Spinal cord (tissue), 10 donors: ENCODE data around the gene TCN1. TPM values are rescaled to one million over a fixed set of nuclear protein-coding genes. Genes with fewer than 3 reads are reported as not detected.

ENCODE experiments used
- DNase-seq, 6 donors: peaks; one replicate each; pipeline versions ENCODE4 v3.0.0 to v3.0.0-alpha.2; 2013 to 2015; ENCODE audit warnings: low spot score in 6 of 6, low read depth in 4 of 6
- H3K27ac ChIP-seq: one replicate; pipeline ENCODE4 v1.5.1; 2013; ENCODE audit warnings: low read depth, low read length, control low read depth
- H3K27me3 ChIP-seq: one replicate; pipeline ENCODE4 v1.6.1; 2013; ENCODE audit warnings: low read length; ENCODE audit not compliant: control insufficient read depth, insufficient read depth
- H3K36me3 ChIP-seq: one replicate; pipeline ENCODE4 v1.6.1; 2013; ENCODE audit warnings: low read length; ENCODE audit not compliant: control insufficient read depth, insufficient read depth
- H3K4me1 ChIP-seq: one replicate; pipeline ENCODE4 v1.6.1; 2013; ENCODE audit warnings: low read length; ENCODE audit not compliant: control insufficient read depth, insufficient read depth
- H3K4me3 ChIP-seq: one replicate; pipeline ENCODE4 v1.5.1; 2013; ENCODE audit warnings: low read depth, low read length, control low read depth
- H3K9me3 ChIP-seq: one replicate; pipeline ENCODE4 v1.6.1; 2013; ENCODE audit warnings: low read length; ENCODE audit not compliant: control insufficient read depth, insufficient read depth
- WGBS: methylation state at CpG from one replicate; pipeline ENCODE4 v1.1.5; 2013; ENCODE audit warnings: missing lambda C conversion rate; ENCODE audit not compliant: insufficient coverage; 5-methylcytosine and 5-hydroxymethylcytosine counted together
- polyA plus RNA-seq, 2 donors: library from polyadenylated mRNA; unstranded; fragments of 120-200 nt; gene quantifications; one replicate each; pipeline ENCODE4 v1.2.1, GENCODE V29; 2013; ENCODE audit not compliant: insufficient read length in 2 of 2
- total RNA-seq, 2 donors: library from RNA; depleted of rRNA in 1 of 2; stranded (reverse); fragments of 120-200 nt in 1 of 2; fragments of >200 nt in 1 of 2; gene quantifications; one replicate each; pipeline versions ENCODE4 v1.2.3 to v1.2.4, GENCODE V29; 2013 to 2014
- donor health status: healthy.

TCN1 gene
- total and polyA plus RNA-seq, 4 donors, result 7.0 TPM; not detected in 3

GRCh38 chr11:59883597-59883996, 17.3 kb upstream of the TCN1 start:
- Histone ChIP-seq H3K27ac (no peak overlapping the region), H3K9me3 (peaks cover 7% of the 10 kb centered on the region), H3K36me3 (no peaks in the 10 kb centered on the region), H3K4me1 (no peaks in the 10 kb centered on the region), H3K27me3 (no peaks in the 10 kb centered on the region), H3K4me3 (no peak overlapping the region)
- WGBS, result no CpG with 5 or more reads among the region's 1 CpG
- DNase-seq, result no peak

GRCh38 chr11:59879567-59879966, 13.3 kb upstream of the TCN1 start:
- no peaks in the 10 kb centered on the region for H3K36me3 ChIP-seq
- no peak overlapping the region for H3K27ac ChIP-seq
- no peaks in the 10 kb centered on the region for H3K9me3 ChIP-seq
- no peak for DNase-seq
- no peaks in the 10 kb centered on the region for H3K4me1 ChIP-seq
- H3K4me3 ChIP-seq, result no peak overlapping the region
- no peaks in the 10 kb centered on the region for H3K27me3 ChIP-seq
- WGBS, result no CpG with 5 or more reads among the region's 1 CpG

GRCh38 chr11:59878575-59878974, 12.3 kb upstream of the TCN1 start, which contains the start of gene OOSP3:
TSS of gene OOSP3 (plus strand) at chr11:59878782. CDS start at chr11:59878809, 27 bp downstream.
- no peak for DNase-seq
- WGBS, result 65% methylated on average over 4 of the region's 5 CpGs
- H3K9me3 ChIP-seq, result no peaks in the 10 kb centered on the region
- H3K36me3 ChIP-seq, result no peaks in the 10 kb centered on the region
- no peak within 1 kb of the TSS for H3K4me3 ChIP-seq
- no peaks in the 10 kb centered on the region for H3K27me3 ChIP-seq
- no peaks in the 10 kb centered on the region for H3K4me1 ChIP-seq
- H3K27ac ChIP-seq, result no peak within 1 kb of the TSS

- DNase-seq, result no peak
Observed at GRCh38 chr11:59877784-59878183, 11.5 kb upstream of the TCN1 start.

GRCh38 chr11:59877325-59877724, 11.0 kb upstream of the TCN1 start:
- Histone ChIP-seq H3K9me3 (no peaks in the 10 kb centered on the region), H3K4me1 (no peaks in the 10 kb centered on the region), H3K27ac (no peak overlapping the region), H3K27me3 (no peaks in the 10 kb centered on the region), H3K4me3 (no peak overlapping the region), H3K36me3 (no peaks in the 10 kb centered on the region)
- no peak for DNase-seq

More at GRCh38 chr11:59877784-59878183, 11.5 kb upstream of the TCN1 start:
- Histone ChIP-seq H3K27me3 (no peaks in the 10 kb centered on the region), H3K27ac (no peak overlapping the region), H3K4me1 (no peaks in the 10 kb centered on the region), H3K36me3 (no peaks in the 10 kb centered on the region), H3K9me3 (no peaks in the 10 kb centered on the region), H3K4me3 (no peak overlapping the region)

- H3K27ac ChIP-seq, result no peak overlapping the region
- no CpG with 5 or more reads among the region's 9 CpGs for WGBS
- no peak for DNase-seq
- H3K4me3 ChIP-seq, result no peak overlapping the region
- H3K4me1 ChIP-seq, result no peaks in the 10 kb centered on the region
- peaks cover 1% of the 10 kb centered on the region for H3K9me3 ChIP-seq
- H3K27me3 ChIP-seq, result no peaks in the 10 kb centered on the region
- no peaks in the 10 kb centered on the region for H3K36me3 ChIP-seq
Observed at GRCh38 chr11:59875856-59876519, 9.7 kb upstream of the TCN1 start.

GRCh38 chr11:59872076-59872475, 5.8 kb upstream of the TCN1 start:
- H3K4me3 ChIP-seq, result no peak overlapping the region
- DNase-seq, result no peak
- H3K36me3 ChIP-seq, result no peaks in the 10 kb centered on the region
- no peaks in the 10 kb centered on the region for H3K27me3 ChIP-seq
- H3K27ac ChIP-seq, result no peak overlapping the region
- H3K9me3 ChIP-seq, result peaks cover 1% of the 10 kb centered on the region
- no peaks in the 10 kb centered on the region for H3K4me1 ChIP-seq

- no CpG with 5 or more reads among the region's 2 CpGs for WGBS
- Histone ChIP-seq H3K4me1 (no peaks in the 10 kb centered on the region), H3K27ac (no peak overlapping the region), H3K4me3 (no peak overlapping the region), H3K9me3 (peaks cover 1% of the 10 kb centered on the region), H3K36me3 (no peaks in the 10 kb centered on the region), H3K27me3 (no peaks in the 10 kb centered on the region)
- DNase-seq, result no peak
Observed at GRCh38 chr11:59867946-59868345, 1.7 kb upstream of the TCN1 start.

GRCh38 chr11:59866836-59867235, 549 bp upstream of the TCN1 start:
- Histone ChIP-seq H3K36me3 (no peaks in the 10 kb centered on the region), H3K27me3 (no peaks in the 10 kb centered on the region), H3K4me3 (no peak overlapping the region), H3K27ac (no peak overlapping the region), H3K9me3 (peaks cover 1% of the 10 kb centered on the region), H3K4me1 (no peaks in the 10 kb centered on the region)
- DNase-seq, result peak in 1 of 6 donors; percentile 19
- no CpG with 5 or more reads among the region's 1 CpG for WGBS

GRCh38 chr11:59865031-59865430, 1.3 kb downstream of the TCN1 start:
- Histone ChIP-seq H3K27me3 (no peaks in the 10 kb centered on the region), H3K4me3 (no peak overlapping the region), H3K36me3 (no peaks in the 10 kb centered on the region), H3K9me3 (no peaks in the 10 kb centered on the region), H3K4me1 (no peaks in the 10 kb centered on the region), H3K27ac (peak overlapping the region; percentile 49)
- WGBS, result no CpG with 5 or more reads among the region's 1 CpG
- peak in 1 of 6 donors; percentile 11 for DNase-seq
